Tibial artery (tissue), 4 donors: ENCODE measurements around the gene NARF.

Experiments used
- DNase-seq, 2 donors: peaks; one replicate each; pipeline ENCODE4 v3.0.0-alpha.2; 2019
- H3K27ac ChIP-seq, 2 donors: fragments of 200-600 bp; sonication (generic) in 1 of 2; 1 replicate in 1 of 2; 2 replicates in 1 of 2; pipeline ENCODE4 v1.5.1; 2018 to 2019; ENCODE audit warnings: mild to moderate bottlenecking in 1 of 2
- H3K27me3 ChIP-seq, 2 donors: fragments of 200-600 bp; sonication (generic) in 1 of 2; one replicate each; pipeline versions ENCODE4 v1.5.1 to v1.6.0; 2016 to 2019
- H3K36me3 ChIP-seq, 3 donors: fragments of 200-600 bp; sonication (generic) in 2 of 3; one replicate each; pipeline ENCODE4 v1.5.1; 2016 to 2019; ENCODE audit warnings: mild to moderate bottlenecking in 2 of 3
- H3K4me1 ChIP-seq, 4 donors: fragments of 200-600 bp; sonication (generic) in 2 of 4; 1 replicate in 3 of 4; 2 replicates in 1 of 4; pipeline ENCODE4 v1.5.1; 2016 to 2019
- H3K4me3 ChIP-seq, 2 donors: fragments of 200-600 bp; sonication (generic) in 1 of 2; 1 replicate in 1 of 2; 2 replicates in 1 of 2; pipeline ENCODE4 v1.5.1; 2018 to 2019; ENCODE audit warnings: mild to moderate bottlenecking in 2 of 2
- H3K9me3 ChIP-seq, 3 donors: fragments of 200-600 bp; sonication (generic) in 1 of 3; one replicate each; pipeline ENCODE4 v1.5.1; 2016 to 2019
- intact Hi-C: fragments of 100-400 bp; cut with DNase I; formaldehyde crosslinking; loops from one replicate; pipeline ENCODE4 v1.15.0; 2023; ENCODE audit warnings: low total_unique reads
- TF ChIP-seq, protein P1 (sequence below), 2 experiments: fragments of 200-600 bp in 1 of 2; fragments of 450-650 bp in 1 of 2; IDR thresholded peaks; one replicate each; pipeline ENCODE4 v1.5.1; 2017 to 2019; ENCODE audit warnings: antibody characterized with exemption in 2 of 2, mild to moderate bottlenecking in 1 of 2, moderate library complexity in 1 of 2

The NARF gene

DNA sequence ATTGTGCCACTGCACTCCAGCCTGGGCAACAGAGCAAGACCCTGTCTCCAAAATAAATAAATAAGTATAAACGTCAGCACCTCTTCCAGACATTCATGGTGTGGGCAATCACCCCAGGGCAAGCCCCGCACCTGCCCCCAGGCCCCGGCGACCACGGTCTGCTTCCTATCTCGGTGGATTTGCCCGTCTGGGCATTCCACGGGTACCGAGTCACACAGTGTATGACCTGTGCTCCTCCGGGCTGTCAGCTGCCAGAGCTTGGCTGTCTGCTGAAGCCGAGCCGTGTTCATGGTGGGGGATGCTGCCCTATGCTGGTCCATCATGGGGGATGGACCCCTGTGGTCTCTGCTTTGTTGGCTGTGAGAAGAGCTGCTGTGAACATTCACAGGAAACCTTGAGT, 23.4 kb upstream of the NARF start:
- H3K27ac ChIP-seq, result no peak overlapping the region
- no peaks in the 10 kb centered on the region for H3K9me3 ChIP-seq
- no peaks in the 10 kb centered on the region for H3K27me3 ChIP-seq
- intact Hi-C loops, result no loop called here
- TF ChIP-seq, protein P1, sequence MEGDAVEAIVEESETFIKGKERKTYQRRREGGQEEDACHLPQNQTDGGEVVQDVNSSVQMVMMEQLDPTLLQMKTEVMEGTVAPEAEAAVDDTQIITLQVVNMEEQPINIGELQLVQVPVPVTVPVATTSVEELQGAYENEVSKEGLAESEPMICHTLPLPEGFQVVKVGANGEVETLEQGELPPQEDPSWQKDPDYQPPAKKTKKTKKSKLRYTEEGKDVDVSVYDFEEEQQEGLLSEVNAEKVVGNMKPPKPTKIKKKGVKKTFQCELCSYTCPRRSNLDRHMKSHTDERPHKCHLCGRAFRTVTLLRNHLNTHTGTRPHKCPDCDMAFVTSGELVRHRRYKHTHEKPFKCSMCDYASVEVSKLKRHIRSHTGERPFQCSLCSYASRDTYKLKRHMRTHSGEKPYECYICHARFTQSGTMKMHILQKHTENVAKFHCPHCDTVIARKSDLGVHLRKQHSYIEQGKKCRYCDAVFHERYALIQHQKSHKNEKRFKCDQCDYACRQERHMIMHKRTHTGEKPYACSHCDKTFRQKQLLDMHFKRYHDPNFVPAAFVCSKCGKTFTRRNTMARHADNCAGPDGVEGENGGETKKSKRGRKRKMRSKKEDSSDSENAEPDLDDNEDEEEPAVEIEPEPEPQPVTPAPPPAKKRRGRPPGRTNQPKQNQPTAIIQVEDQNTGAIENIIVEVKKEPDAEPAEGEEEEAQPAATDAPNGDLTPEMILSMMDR (IDR thresholded peaks at IDR 0.05), result no peak
- peaks cover 0 to 4% (median 0%) of the 10 kb centered on the region in 4 donors for H3K4me1 ChIP-seq
- peaks cover 0 to 89% (median 20%) of the 10 kb centered on the region in 3 donors for H3K36me3 ChIP-seq
- no peak overlapping the region for H3K4me3 ChIP-seq
- DNase-seq, result no peak

DNA sequence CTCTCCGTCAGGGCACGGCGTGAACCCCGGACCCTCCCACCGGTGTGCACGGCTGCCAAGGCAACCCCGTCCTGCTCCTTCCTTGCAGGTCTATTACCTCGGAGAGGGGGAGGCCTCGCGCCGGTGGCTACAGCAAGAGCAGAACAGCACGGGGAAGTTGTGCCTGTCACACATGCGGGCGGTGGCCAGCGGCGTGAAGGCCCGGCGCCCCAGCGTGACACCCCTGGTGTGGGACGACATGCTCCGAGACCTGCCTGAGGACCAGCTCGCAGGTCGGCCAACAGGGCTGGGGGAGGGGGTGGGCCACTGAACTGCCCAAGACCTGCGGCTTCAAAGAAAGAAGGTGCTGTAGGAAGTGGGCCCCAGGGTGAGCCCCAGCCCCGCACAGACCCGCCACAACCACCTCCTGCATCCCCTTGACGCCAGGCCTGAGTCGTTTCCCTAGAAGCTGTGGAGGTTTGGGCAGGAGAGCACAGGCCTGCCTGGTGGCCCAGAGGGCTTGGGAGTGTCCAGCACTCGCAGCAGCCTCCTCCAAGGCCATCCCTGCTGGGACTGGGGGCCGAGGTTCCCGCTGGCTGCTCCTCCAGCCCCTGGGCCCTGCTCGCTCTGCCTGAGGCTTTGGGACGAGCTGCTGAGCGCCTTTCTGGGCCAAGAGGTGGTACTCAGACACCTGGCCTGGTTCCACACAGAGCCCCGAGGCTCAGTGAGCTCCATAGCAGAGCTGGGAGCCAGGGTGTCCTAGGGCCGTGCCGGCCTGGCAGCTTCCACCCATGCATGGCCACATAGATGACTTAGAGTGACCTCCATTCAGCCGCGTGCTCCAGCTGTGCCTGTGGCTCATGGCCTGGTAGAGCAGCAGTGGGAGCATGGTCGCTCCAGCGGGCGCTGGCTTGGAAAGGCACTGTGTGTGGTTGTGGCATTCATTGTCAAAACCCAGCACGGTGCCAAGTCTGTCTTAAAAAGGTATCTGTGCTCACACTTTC, 22.6 kb upstream of the NARF start:
- no peak for DNase-seq
- intact Hi-C loops, result no loop called here
- Histone ChIP-seq H3K27me3 (no peaks in the 10 kb centered on the region), H3K4me3 (no peak overlapping the region), H3K36me3 (peaks cover 0 to 89% (median 20%) of the 10 kb centered on the region in 3 donors), H3K27ac (no peak overlapping the region), H3K9me3 (no peaks in the 10 kb centered on the region), H3K4me1 (peaks cover 0 to 4% (median 0%) of the 10 kb centered on the region in 4 donors)
- TF ChIP-seq, protein P1 (IDR thresholded peaks at IDR 0.05), result no peak

DNA sequence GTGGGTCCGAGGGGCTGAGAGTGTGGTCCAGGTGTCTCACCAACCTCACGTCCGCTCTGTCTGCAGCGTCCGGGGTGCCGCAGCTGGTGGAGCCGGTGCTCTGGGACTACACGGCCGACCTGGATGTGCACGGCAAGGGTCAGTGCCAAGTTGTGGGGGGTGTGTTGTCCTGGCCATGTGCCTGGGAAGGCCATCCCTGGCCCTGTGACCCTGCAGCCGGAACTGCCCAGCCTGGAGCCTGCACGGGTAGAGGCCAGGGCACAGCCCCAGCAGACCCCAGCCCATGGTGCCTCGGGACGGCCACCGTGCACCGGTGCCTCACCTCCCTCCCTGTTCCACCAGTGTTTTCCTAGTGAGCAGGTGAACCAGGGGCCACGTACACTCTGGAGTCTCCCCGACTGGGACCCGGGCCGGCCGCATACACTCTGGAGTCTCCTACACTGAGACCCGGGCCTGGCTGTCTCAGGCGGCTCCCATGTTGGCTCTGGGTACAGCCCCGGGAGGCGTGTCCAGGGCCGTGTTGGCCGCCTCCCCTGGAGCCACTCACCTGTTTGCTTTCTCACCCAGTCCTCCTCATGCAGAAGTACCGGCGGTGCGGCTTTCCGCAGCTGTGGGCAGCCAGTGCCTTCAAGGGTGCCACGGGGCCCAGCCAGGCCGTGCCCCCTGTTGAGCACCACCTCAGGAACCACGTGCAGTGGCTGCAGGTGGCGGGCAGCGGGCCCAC, 21.8 kb upstream of the NARF start:
- H3K4me3 ChIP-seq, result no peak overlapping the region
- no peak overlapping the region for H3K27ac ChIP-seq
- TF ChIP-seq, protein P1 (IDR thresholded peaks at IDR 0.05), result no peak
- H3K4me1 ChIP-seq, result peaks cover 0 to 4% (median 0%) of the 10 kb centered on the region in 4 donors
- H3K9me3 ChIP-seq, result no peaks in the 10 kb centered on the region
- no peak for DNase-seq
- intact Hi-C loops, result no loop called here
- no peaks in the 10 kb centered on the region for H3K27me3 ChIP-seq
- H3K36me3 ChIP-seq, result peaks cover 0 to 88% (median 20%) of the 10 kb centered on the region in 3 donors

DNA sequence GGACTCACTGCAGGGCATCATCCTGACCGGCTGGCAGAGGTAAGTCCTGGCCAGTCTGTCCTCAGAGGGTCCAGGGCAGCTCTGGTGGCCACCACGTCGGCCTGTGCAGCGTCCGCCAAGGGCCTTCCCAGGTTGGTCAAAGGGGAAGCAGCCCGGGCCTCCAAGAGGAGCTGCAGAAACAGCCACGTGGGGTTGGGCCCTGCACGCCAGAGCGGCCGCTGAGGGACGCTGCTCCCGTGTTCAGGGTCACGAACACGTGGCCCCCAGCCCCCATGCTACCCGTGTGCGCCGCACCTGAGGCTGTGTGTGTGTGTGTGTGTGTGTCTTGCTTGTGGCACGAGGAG, 21.2 kb upstream of the NARF start:
- no peak overlapping the region for H3K4me3 ChIP-seq
- no peaks in the 10 kb centered on the region for H3K9me3 ChIP-seq
- peaks cover 0 to 88% (median 20%) of the 10 kb centered on the region in 3 donors for H3K36me3 ChIP-seq
- intact Hi-C loops, result no loop called here
- no peak overlapping the region for H3K27ac ChIP-seq
- peaks cover 0 to 4% (median 0%) of the 10 kb centered on the region in 4 donors for H3K4me1 ChIP-seq
- TF ChIP-seq, protein P1 (IDR thresholded peaks at IDR 0.05), result no peak
- DNase-seq, result no peak
- no peaks in the 10 kb centered on the region for H3K27me3 ChIP-seq

DNA sequence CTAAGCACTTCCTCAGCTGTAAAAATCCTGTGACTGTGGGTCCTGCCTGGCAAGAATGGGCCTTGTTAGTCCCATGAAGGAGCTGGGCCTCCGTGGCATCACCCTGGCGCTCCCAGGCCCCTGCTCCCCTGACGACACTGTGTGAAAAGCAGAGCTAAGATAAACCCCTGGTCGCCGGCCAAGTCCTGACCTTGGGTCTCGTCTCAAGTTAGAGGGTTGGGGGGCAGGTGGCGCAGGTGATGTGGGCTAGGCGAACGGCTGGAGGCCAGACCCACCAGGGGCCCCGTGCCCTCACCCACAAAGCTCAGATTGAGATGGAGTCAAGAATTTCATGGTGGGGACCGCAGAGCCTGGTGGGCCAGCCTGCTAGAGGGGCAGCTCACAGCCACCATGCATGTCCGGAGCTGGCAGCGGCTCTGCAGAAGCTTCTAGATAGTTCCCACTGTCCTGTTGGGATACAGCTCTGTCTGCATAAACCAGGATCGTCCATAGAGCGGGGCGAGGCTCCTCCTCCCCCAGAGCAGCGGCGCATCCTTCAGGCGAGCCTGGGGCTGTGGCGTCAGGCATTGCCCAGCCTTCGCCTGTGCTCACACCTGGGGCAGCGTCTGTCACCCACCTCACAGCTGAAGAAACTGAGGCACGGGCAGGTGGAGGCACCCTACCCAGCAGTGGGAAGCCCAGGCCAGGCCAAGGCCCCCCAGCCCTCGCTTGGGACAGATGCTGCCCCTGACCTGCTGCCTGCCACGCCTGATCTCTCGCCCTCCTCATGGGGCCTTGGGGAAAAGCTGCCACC, 19.9 kb upstream of the NARF start:
- H3K9me3 ChIP-seq, result no peaks in the 10 kb centered on the region
- H3K27me3 ChIP-seq, result no peaks in the 10 kb centered on the region
- intact Hi-C loops, result no loop called here
- no peak overlapping the region for H3K4me3 ChIP-seq
- H3K27ac ChIP-seq, result no peak overlapping the region
- TF ChIP-seq, protein P1 (IDR thresholded peaks at IDR 0.05), result no peak
- no peak for DNase-seq
- H3K36me3 ChIP-seq, result peaks cover 0 to 94% (median 32%) of the 10 kb centered on the region in 3 donors
- H3K4me1 ChIP-seq, result peaks cover 0 to 4% (median 0%) of the 10 kb centered on the region in 4 donors
